Camera-type eye (tissue), 1 donor: ENCODE data around the gene SCEL. TPM values are rescaled to one million over a fixed set of nuclear protein-coding genes. Genes with fewer than 3 reads are reported as not detected.

Experiments used
- total RNA-seq: library from RNA; depleted of rRNA; stranded (reverse); fragments of >200 nt; gene quantifications from one replicate; pipeline ENCODE4 v1.2.3, GENCODE V29; 2014

The SCEL gene
- total RNA-seq: 8.4 TPM

GRCh38 chr13:77535448-77535847, at the start of gene SCEL:
TSS of gene SCEL (plus strand) at chr13:77535706. CDS start at chr13:77555876, 20,170 bp downstream.

Other genes starting within 250 kb of the SCEL start
- 198 TPM for gene MYCBP2, start 208.6 kb upstream of the SCEL start, total RNA-seq
- gene SLAIN1, start 162.0 kb downstream of the SCEL start, total RNA-seq: 132 TPM